Type B pancreatic cell (in vitro differentiated cells): ENCODE results near the gene LPIN1. TPM values are rescaled to one million over a fixed set of nuclear protein-coding genes. Genes with fewer than 3 reads are reported as not detected.

ENCODE experiments used
- DNase-seq: peaks from one replicate; pipeline ENCODE4 v3.0.0; 2021; ENCODE audit warnings: mixed read lengths; ENCODE audit not compliant: unreplicated experiment; ENCODE audit errors: extremely low spot score
- H3K27ac Mint-ChIP-seq: 2 replicates; pipeline ENCODE4 v1.8.0; 2021; ENCODE audit warnings: mild to moderate bottlenecking, mixed read lengths
- H3K27me3 Mint-ChIP-seq: 2 replicates; pipeline ENCODE4 v1.8.0; 2021; ENCODE audit warnings: mixed read lengths
- H3K36me3 Mint-ChIP-seq: 2 replicates; pipeline ENCODE4 v1.8.0; 2021; ENCODE audit warnings: mixed read lengths
- H3K4me1 Mint-ChIP-seq: one replicate; pipeline ENCODE4 v1.8.0; 2021; ENCODE audit warnings: mixed read lengths; ENCODE audit not compliant: unreplicated experiment
- H3K4me3 Mint-ChIP-seq: 2 replicates; pipeline ENCODE4 v1.8.0; 2021; ENCODE audit warnings: mild to moderate bottlenecking, mixed read lengths
- H3K9me3 Mint-ChIP-seq: 2 replicates; pipeline ENCODE4 v1.8.0; 2021; ENCODE audit warnings: mixed read lengths
- CTCF ChIP-seq: fragments of 200-600 bp; sonication (generic); conservative IDR thresholded peaks from 2 replicates; pipeline ENCODE4 v1.5.0; 2021; ENCODE audit warnings: antibody characterized with exemption, mild to moderate bottlenecking
- total RNA-seq: library from RNA; stranded (reverse); gene quantifications from 2 replicates; pipeline ENCODE4 v1.2.1, GENCODE V29; 2021; ENCODE audit warnings: low replicate concordance

The LPIN1 gene
- total RNA-seq, 1 donor from 2014 or later = 26.8 TPM

GRCh38 chr2:11786191-11786590 lies 39.8 kb downstream of the LPIN1 start:
- Mint-ChIP-seq H3K27me3 (no peaks in the 10 kb centered on the region), H3K9me3 (no peaks in the 10 kb centered on the region), H3K27ac (no peak overlapping the region), H3K4me3 (no peak overlapping the region), H3K4me1 (no peaks in the 10 kb centered on the region), H3K36me3 (peaks cover 37% of the 10 kb centered on the region)
- no peak for DNase-seq
- TF ChIP-seq CTCF = no peak

DNA sequence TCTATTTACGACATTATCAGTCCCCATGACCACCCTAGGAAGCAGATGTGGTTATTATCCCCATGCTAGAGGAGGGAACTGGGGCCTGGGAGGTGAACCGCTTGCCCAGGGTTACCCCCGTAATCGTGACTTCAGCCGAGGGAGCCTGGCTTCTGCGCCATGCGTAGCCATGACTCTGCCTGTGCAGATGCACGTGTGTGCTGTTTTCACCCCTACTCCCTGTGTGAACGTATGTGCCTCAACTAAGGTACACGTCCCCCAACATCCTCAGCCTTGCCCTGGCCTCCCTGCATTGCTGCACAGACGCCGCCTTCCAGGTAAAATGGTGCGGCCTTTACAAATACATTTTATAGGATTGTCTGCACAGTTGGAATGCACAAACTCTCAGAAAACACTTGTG lies 40.2 kb downstream of the LPIN1 start:
- Mint-ChIP-seq H3K9me3 (no peaks in the 10 kb centered on the region), H3K4me3 (no peak overlapping the region), H3K4me1 (no peaks in the 10 kb centered on the region), H3K36me3 (peaks cover 41% of the 10 kb centered on the region), H3K27ac (no peak overlapping the region), H3K27me3 (no peaks in the 10 kb centered on the region)
- DNase-seq = no peak
- no peak for TF ChIP-seq CTCF

GRCh38 chr2:11787991-11788390 lies 41.6 kb downstream of the LPIN1 start:
- Mint-ChIP-seq H3K36me3 (peaks cover 47% of the 10 kb centered on the region), H3K4me1 (no peaks in the 10 kb centered on the region)

DNA sequence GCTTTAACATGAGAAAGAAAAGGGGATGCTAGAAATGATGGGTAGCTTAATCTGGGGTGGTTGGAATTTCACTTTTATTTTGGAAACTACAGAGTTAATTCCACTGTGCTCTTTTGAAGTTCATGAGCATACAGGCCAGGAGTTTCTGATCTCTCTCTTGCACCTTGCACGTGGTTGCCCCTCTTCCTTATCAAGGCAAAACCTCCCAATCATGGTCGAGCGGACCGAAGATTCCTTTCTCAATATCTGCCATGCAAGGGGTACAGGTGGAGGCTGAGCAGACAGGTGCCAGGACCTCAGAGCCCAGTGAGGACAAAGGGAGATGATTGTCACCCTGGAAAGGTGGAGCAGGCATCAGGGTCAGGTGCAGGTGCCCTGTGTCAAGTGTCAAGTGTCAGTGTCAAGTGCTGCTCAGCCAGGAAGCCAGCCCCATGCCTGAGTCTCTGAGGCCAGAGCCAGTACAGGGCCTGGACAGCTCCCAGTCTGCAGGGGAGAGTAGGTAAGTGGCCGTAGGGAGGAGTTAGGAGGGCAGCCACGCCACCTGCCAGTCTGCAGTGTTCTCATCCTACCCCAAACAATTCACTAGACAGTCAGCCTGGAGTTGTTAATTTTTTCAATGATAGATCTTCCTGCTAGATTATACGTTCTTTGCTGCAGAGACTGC lies 42.2 kb downstream of the LPIN1 start:
- no peak overlapping the region for H3K27ac Mint-ChIP-seq

More at GRCh38 chr2:11787991-11788390, 41.6 kb downstream of the LPIN1 start:
- TF ChIP-seq CTCF = no peak
- Mint-ChIP-seq H3K27ac (no peak overlapping the region), H3K9me3 (no peaks in the 10 kb centered on the region), H3K27me3 (no peaks in the 10 kb centered on the region), H3K4me3 (no peak overlapping the region)
- DNase-seq = no peak

GRCh38 chr2:11789243-11789642 lies 42.8 kb downstream of the LPIN1 start:
- no peak overlapping the region for H3K27ac Mint-ChIP-seq
- H3K9me3 Mint-ChIP-seq = no peaks in the 10 kb centered on the region
- H3K36me3 Mint-ChIP-seq = peaks cover 57% of the 10 kb centered on the region
- H3K4me1 Mint-ChIP-seq = no peaks in the 10 kb centered on the region
- no peaks in the 10 kb centered on the region for H3K27me3 Mint-ChIP-seq
- no peak overlapping the region for H3K4me3 Mint-ChIP-seq
- no peak for TF ChIP-seq CTCF
- no peak for DNase-seq

More for the DNA sequence above, 42.2 kb downstream of the LPIN1 start:
- H3K27me3 Mint-ChIP-seq = no peaks in the 10 kb centered on the region
- DNase-seq = no peak
- H3K4me3 Mint-ChIP-seq = no peak overlapping the region
- H3K4me1 Mint-ChIP-seq = no peaks in the 10 kb centered on the region
- peaks cover 53% of the 10 kb centered on the region for H3K36me3 Mint-ChIP-seq
- TF ChIP-seq CTCF = no peak
- no peaks in the 10 kb centered on the region for H3K9me3 Mint-ChIP-seq
